GM12874 (cell line): ENCODE measurements around the gene ADAMTS8.

Source experiments
- CTCF ChIP-seq: IDR thresholded peaks from 2 replicates; pipeline ENCODE4 v1.5.1; 2011; ENCODE audit warnings: low read depth, mild to moderate bottlenecking, control low read depth, low read length, moderate library complexity; ENCODE audit not compliant: insufficient read depth

The ADAMTS8 gene

GRCh38 chr11:130467116-130467900 lies 38.9 kb upstream of the ADAMTS8 start:
- no peak for TF ChIP-seq CTCF

- no peak for TF ChIP-seq CTCF
Observed at GRCh38 chr11:130465263-130465662, 36.9 kb upstream of the ADAMTS8 start.

- no peak for TF ChIP-seq CTCF
Observed at GRCh38 chr11:130464291-130464812, 35.9 kb upstream of the ADAMTS8 start.

- no peak for TF ChIP-seq CTCF
Observed at GRCh38 chr11:130462931-130463330, 34.5 kb upstream of the ADAMTS8 start.

GRCh38 chr11:130462101-130462885 lies 33.9 kb upstream of the ADAMTS8 start:
- TF ChIP-seq CTCF, result no peak

- no peak for TF ChIP-seq CTCF
Observed at GRCh38 chr11:130459521-130459920, 31.1 kb upstream of the ADAMTS8 start.

GRCh38 chr11:130458410-130458729 lies 30.0 kb upstream of the ADAMTS8 start:
- TF ChIP-seq CTCF, result no peak
